Measurements from ENCODE around the gene MEI4.
"Not testable (repeated sequence)": the region's sequence is repeated elsewhere in the genome, so short reads cannot be mapped to it uniquely, and the experiment has no call there.

The MEI4 gene

GRCh38 chr6:77813090-77813489 is 160.3 kb downstream of the MEI4 start:
- Histone ChIP-seq H3K27ac (no peak overlapping the region), H3K4me3 (no peak overlapping the region)
- no peak for DNase-seq (ENCODE audit: low spot score)
- no peak for TF ChIP-seq CTCF (IDR thresholded peaks at IDR 0.05)

DNA sequence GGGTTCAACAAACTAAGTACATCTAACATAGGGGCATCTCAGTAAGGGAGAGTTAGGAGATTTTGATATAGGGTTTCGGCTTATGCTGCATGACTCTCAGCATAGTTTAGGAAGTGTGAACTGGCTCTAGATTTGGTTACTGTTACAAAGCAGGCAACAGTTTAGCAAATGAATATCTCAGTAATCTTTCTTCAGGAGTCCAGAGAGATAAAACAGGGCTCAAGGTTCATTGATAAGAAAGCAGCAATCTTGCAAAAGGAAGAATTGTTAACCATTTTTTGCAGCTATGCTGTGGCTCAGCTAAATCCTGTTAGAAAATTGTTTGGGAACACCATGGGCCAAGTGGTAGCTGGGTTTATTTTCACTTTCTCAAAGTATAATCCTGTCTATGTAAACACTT is 161.3 kb downstream of the MEI4 start:
- DNase-seq (ENCODE audit: low spot score), result no peak
- Histone ChIP-seq H3K4me3 (no peak overlapping the region), H3K27ac (no peak overlapping the region)
- no peak for TF ChIP-seq CTCF (IDR thresholded peaks at IDR 0.05)

DNA sequence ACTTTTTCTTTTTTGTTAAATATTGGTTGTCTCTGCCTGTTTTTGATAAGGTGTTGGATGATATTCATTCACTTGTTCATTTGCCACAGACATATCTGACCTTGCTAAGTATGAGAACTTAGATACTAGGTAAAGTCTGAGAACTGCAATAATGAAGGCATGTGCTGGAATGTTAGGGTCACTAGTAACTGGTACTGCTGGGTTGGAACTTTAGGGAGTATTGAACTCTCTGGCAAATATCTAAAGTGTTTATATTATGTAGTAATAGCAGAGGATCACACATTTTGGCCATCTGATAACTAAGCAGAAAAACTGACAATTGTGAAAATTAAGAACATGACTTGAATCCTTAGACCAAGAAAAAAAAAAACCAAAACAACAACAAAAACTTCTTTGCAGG is 162.7 kb downstream of the MEI4 start:
- no peak for DNase-seq (ENCODE audit: low spot score)
- H3K27ac ChIP-seq, result no peak overlapping the region
- no peak overlapping the region for H3K4me3 ChIP-seq
- TF ChIP-seq CTCF (IDR thresholded peaks at IDR 0.05), result no peak

DNA sequence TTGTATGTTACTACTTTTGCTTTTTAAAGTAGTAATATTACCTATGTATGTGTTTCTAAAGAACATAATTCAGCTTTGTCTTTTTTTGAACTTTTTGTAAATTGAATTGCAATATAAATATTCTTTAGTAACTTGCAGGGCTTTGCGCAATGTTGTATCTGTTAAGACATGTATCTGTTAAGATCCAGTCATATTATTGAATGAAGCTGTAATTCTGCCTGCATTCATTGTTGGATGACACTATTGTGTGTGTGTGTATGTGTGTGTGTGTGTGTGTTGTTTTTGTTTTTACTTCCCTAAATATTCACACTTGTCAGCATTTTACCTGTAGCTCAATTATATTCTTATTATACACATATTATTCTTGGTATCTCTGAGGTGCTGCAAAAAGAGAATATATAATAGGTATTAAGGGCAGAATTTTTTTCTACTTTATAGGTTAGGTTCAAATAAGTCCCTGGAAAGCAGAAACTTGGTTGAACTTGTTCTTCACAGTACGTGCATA is 164.0 kb downstream of the MEI4 start:
- Histone ChIP-seq H3K27ac (no peak overlapping the region), H3K4me3 (no peak overlapping the region)
- no peak for DNase-seq (ENCODE audit: low spot score)
- no peak for TF ChIP-seq CTCF (IDR thresholded peaks at IDR 0.05)

- TF ChIP-seq CTCF (IDR thresholded peaks at IDR 0.05), result no peak
- Histone ChIP-seq H3K4me3 (no peak overlapping the region), H3K27ac (no peak overlapping the region)
- DNase-seq (ENCODE audit: low spot score), result no peak
Measured at GRCh38 chr6:77822265-77822664, 169.4 kb downstream of the MEI4 start.

- H3K4me3 ChIP-seq, result no peak overlapping the region
- no peak for DNase-seq (ENCODE audit: low spot score)
- TF ChIP-seq CTCF (IDR thresholded peaks at IDR 0.05), result no peak
- no peak overlapping the region for H3K27ac ChIP-seq
Measured at GRCh38 chr6:77825204-77825603, 172.4 kb downstream of the MEI4 start.

- TF ChIP-seq CTCF (IDR thresholded peaks at IDR 0.05), result no peak
- Histone ChIP-seq H3K4me3 (no peak overlapping the region), H3K27ac (no peak overlapping the region)
- DNase-seq (ENCODE audit: low spot score), result no peak
Measured at GRCh38 chr6:77829736-77830135, 176.9 kb downstream of the MEI4 start.

DNA sequence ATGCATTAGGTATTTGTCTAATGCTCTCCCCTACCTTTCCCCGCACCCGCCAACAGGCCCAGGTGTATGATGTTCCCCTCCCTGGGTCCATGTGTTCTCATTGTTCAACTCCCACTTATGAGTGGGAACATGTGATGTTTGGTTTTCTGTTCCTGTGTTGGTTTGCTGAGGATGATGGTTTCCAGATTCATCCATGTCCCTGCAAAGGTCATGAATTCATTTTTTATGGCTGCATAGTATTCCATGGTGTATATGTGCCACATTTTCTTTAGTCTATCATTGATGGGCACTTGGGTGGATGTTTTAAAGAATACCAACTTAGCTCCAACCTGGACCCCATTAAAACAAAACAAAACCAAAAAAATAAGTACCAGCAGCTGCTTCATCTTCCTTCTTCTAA is 180.9 kb downstream of the MEI4 start:
- not testable (repeated sequence) for DNase-seq (ENCODE audit: low spot score); H3K4me3 ChIP-seq; H3K27ac ChIP-seq

Measured in coronary artery (tissue), 2 donors.